Coronary artery (tissue), 2 donors: ENCODE data around the gene FLT1.

Source experiments
- DNase-seq: peaks from one replicate; pipeline ENCODE4 v3.0.0-alpha.2; 2017; ENCODE audit warnings: low spot score
- H3K27ac ChIP-seq, 2 donors: fragments of 200-600 bp; sonication (generic); one replicate each; pipeline ENCODE4 v1.5.1; 2016 to 2019
- H3K4me3 ChIP-seq: fragments of 200-600 bp; sonication (generic); 2 replicates; pipeline ENCODE4 v1.5.1; 2016; ENCODE audit warnings: mild to moderate bottlenecking, moderate library complexity
- CTCF ChIP-seq: fragments of 200-600 bp; sonication (generic); IDR thresholded peaks from one replicate; pipeline ENCODE4 v1.5.1; 2019; ENCODE audit warnings: antibody characterized with exemption

Gene FLT1

GRCh38 chr13:28421676-28422410 is 73.1 kb downstream of the FLT1 start:
- no peak for DNase-seq
- TF ChIP-seq CTCF: no peak
- no peak overlapping the region for H3K27ac ChIP-seq
- H3K4me3 ChIP-seq: no peak overlapping the region

- no peak for TF ChIP-seq CTCF
- H3K4me3 ChIP-seq: no peak overlapping the region
- H3K27ac ChIP-seq: no peak overlapping the region
- DNase-seq: no peak
These were observed 74.2 kb downstream of the FLT1 start for GRCh38 chr13:28420704-28421103.

DNA sequence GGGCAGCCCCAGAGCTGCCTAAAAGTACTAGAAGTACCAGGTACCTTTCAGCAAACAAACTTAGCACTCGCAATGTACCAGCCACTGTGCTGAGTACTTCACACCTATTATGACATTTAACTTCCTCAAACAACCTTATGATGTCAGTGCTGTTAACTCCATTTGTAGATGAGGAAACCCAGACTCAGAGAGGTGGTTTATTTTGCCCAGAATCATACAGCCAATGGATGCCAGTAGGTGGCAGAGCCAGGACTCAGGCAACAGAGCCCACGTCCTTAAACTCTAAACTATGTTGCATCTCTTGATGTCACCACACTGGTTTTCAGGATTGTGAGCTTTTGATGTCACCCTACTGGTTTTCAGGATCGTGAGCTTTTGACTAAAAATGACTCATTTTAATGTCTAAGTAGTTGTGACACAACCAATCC is 78.9 kb downstream of the FLT1 start:
- no peak for TF ChIP-seq CTCF
- no peak overlapping the region for H3K27ac ChIP-seq
- H3K4me3 ChIP-seq: no peak overlapping the region
- no peak for DNase-seq

DNA sequence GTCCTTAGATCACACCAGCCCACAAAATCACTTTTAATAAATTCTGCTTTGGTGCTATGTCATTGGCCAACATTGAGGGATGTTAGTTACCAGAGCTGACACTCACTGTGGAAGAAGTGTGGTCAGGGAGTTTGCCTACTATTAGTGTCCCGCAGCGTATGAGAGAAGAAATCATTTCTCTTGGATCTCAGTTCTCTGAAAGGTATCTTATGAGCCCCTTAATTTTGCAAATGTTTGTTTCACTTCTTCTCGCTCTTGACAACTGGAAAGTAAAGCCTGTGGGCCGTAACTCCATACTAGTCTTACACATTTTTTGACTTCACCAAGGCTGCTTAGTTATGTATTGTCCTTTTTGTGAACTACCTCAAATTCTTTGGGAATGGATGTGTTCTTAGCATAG is 80.9 kb downstream of the FLT1 start:
- no peak for TF ChIP-seq CTCF
- no peak overlapping the region for H3K4me3 ChIP-seq
- DNase-seq: no peak
- no peak overlapping the region for H3K27ac ChIP-seq

GRCh38 chr13:28412981-28413380 is 81.9 kb downstream of the FLT1 start:
- H3K27ac ChIP-seq: peak overlapping the region in 1 of 2 donors; percentile 28
- DNase-seq: no peak
- no peak for TF ChIP-seq CTCF
- H3K4me3 ChIP-seq: no peak overlapping the region

DNA sequence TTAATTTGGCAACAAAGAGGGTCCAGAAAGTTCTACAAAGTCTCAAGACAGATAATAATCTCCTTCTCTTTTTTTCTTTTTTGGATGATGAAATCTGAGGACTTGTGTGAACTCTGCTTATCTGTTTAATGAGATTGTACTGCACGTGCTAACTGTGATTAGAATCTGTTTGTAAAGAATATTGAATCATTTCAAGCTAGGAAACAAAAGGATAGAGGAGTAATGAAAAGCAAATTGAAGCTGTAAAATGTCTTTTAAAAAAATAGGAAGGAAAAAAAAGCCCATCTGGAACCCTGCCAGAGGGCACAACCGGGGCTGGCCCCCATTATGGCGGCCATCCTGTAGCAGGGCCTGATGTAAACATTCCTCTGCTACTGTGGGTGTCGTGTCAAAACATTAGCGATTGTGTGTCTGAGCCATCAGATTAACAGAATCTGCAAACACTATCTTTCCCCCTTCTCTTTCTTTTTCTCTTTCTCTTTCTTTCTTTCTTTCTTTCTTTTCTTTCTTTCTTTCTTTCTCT is 83.0 kb downstream of the FLT1 start:
- no peak for TF ChIP-seq CTCF
- H3K27ac ChIP-seq: no peak overlapping the region
- H3K4me3 ChIP-seq: no peak overlapping the region
- no peak for DNase-seq

- H3K4me3 ChIP-seq: no peak overlapping the region
- no peak overlapping the region for H3K27ac ChIP-seq
- no peak for TF ChIP-seq CTCF
- DNase-seq: no peak
These were observed 84.8 kb downstream of the FLT1 start for GRCh38 chr13:28410096-28410495.
